Measurements from ENCODE around the gene DNMT3A. TPM values are rescaled to one million over a fixed set of nuclear protein-coding genes. Genes with fewer than 3 reads are reported as not detected.
"Not testable (repeated sequence)": the region's sequence is repeated elsewhere in the genome, so short reads cannot be mapped to it uniquely, and the experiment has no call there.

DNMT3A gene
- total RNA-seq, 1 experiment from 2014 or later, result 3.6 TPM

DNA sequence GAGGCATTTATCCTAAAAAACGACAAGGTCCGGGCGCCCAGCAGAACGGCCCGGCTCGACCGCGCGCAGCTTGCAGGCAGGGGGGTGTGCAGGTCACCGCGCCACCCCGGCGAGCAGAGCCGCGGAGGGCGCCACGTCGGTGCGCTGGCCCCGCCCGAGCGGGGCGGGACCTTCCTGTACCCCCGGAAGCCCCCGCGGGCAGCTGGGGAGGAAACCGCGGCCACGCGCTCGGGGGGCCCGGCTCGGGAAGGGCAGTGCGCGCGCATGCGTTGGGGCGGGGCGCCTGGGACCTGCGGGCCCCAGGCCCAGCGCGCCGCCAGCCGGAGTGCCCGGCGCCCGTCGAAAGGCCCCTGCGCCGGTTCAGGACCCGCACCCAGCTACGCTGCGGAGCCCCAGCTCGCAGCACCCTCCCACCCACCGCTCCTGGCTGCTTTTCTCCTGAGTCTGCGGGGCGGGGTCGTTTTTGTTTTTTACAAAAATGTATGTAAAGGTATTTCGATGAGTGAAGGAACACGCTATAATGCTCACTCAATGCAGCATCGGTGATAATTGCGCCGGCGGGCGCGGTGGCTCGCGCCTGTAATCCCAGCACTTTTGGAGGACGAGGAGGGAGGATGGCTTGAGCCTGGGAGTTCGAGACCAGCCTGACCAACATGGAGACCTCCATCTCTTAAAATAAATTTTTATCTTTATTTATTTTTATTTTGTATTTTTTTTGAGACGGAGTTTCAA, 125.6 kb downstream of the DNMT3A start:
- H3K36me3 ChIP-seq, result no peaks in the 10 kb centered on the region
- DNase-seq (ENCODE audit: low read depth in 1 of 2, low spot score in 2 of 2), result peak; percentile 49 to 68

DNA sequence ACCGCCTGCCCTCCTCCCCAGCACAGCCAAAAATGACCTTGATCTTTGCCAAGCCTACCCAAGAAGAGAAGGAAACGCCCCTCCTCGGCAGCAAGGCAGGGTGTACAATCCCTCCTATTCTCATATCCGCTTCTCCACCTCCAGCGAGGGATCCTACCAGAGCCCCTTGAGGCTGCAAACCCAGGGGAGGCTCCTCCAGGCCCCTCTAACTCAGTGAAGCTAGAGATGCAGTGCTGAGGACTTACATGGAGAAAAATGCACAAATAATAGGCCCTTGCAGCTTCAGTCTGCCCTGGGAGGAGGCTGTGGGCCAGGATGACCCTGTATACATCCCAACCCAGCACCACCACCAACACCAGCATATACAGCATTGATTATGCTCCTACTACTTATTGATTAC, 126.5 kb downstream of the DNMT3A start:
- Histone ChIP-seq H3K4me1 (replicated peaks) (no peaks in the 10 kb centered on the region; the same call in 1 of the 2 replicates), H3K4me3 (no peak overlapping the region), H3K36me3 (no peaks in the 10 kb centered on the region), H3K27ac (no peak overlapping the region), H3K9me3 (replicated peaks) (no peaks in the 10 kb centered on the region), H3K27me3 (replicated peaks) (no peaks in the 10 kb centered on the region)
- DNase-seq (ENCODE audit: low read depth in 1 of 2, low spot score in 2 of 2), result no peak

More for the DNA sequence above, 125.6 kb downstream of the DNMT3A start:
- H3K9me3 ChIP-seq (replicated peaks), result no peaks in the 10 kb centered on the region
- no peak overlapping the region for H3K27ac ChIP-seq
- H3K4me3 ChIP-seq, result peak overlapping the region; percentile 38
- no peaks in the 10 kb centered on the region; the same call in 1 of the 2 replicates for H3K4me1 ChIP-seq (replicated peaks)
- no peaks in the 10 kb centered on the region for H3K27me3 ChIP-seq (replicated peaks)

DNA sequence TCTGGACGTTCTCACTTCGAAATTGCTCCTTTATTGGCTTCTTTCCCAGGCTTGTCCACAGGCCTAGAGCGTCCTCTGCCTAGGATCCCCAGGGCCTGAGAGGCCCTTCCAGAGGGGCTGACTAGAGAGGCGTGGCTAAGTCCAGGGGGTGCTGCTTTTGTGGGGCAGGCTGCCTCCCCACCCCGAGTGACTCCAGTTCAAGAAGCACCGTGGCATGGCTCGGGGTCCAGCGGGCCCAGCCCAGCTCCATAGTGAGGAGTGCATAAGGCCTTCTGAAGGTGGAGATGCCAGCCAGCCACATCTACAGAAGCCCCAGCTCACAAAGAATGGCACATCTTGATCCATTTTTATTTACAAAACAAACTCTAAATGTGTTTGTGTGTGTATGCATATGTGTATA, 128.5 kb downstream of the DNMT3A start:
- H3K27ac ChIP-seq, result no peak overlapping the region
- no peaks in the 10 kb centered on the region; the same call in 1 of the 2 replicates for H3K4me1 ChIP-seq (replicated peaks)
- no peaks in the 10 kb centered on the region for H3K36me3 ChIP-seq
- H3K9me3 ChIP-seq (replicated peaks), result no peaks in the 10 kb centered on the region
- no peak for DNase-seq (ENCODE audit: low read depth in 1 of 2, low spot score in 2 of 2)
- H3K27me3 ChIP-seq (replicated peaks), result no peaks in the 10 kb centered on the region
- H3K4me3 ChIP-seq, result no peak overlapping the region

DNA sequence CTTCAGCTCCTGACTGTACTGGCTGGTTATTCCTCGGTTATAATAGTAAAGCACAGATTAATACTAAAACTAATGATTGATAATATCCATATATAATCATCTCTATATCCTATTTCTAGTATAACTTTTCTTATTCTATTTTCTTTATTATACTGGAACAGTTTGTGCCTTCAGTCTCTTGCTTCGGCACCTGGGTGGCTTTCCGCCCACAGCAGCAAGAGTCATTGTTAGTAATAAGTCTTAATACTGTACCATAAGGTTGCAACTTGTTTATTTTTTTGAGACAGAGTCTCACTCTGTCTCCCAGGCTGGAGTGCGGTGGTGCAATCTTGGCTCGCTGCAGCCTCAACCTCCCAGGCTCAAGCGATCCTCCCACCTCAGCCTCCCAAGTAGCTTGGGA, 130.8 kb downstream of the DNMT3A start:
- not testable (repeated sequence) for H3K27me3 ChIP-seq (replicated peaks); DNase-seq (ENCODE audit: low read depth in 1 of 2, low spot score in 2 of 2); H3K9me3 ChIP-seq (replicated peaks); H3K4me1 ChIP-seq (replicated peaks); H3K27ac ChIP-seq; H3K36me3 ChIP-seq; H3K4me3 ChIP-seq

DNA sequence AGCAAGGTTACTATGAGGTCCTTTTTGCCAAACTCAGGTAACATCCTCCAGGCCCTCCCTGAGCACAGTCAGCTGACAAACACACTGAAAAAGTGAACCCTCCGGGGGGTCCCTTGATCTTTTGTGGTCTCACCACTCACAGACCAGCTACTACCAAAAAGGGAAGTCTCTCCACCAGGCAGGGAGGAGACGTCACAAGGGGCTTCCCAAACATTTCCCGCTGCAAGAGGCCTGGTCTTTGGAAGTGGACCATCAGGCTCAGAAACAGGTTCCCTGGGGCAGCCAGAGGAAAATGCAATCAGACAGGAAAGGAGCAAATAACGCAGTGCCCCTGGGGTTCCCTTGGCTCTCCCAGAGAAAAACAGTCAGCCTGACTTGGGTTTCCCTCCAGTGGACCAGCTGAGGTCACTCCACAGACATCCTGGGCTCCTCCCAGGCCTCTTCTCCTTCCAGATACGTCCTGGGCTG, 134.6 kb downstream of the DNMT3A start:
- no peak overlapping the region for H3K27ac ChIP-seq
- H3K27me3 ChIP-seq (replicated peaks), result no peaks in the 10 kb centered on the region
- DNase-seq (ENCODE audit: low read depth in 1 of 2, low spot score in 2 of 2), result no peak
- no peaks in the 10 kb centered on the region for H3K9me3 ChIP-seq (replicated peaks)
- no peak overlapping the region for H3K4me3 ChIP-seq
- no peaks in the 10 kb centered on the region for H3K4me1 ChIP-seq (replicated peaks)
- no peaks in the 10 kb centered on the region for H3K36me3 ChIP-seq

DNA sequence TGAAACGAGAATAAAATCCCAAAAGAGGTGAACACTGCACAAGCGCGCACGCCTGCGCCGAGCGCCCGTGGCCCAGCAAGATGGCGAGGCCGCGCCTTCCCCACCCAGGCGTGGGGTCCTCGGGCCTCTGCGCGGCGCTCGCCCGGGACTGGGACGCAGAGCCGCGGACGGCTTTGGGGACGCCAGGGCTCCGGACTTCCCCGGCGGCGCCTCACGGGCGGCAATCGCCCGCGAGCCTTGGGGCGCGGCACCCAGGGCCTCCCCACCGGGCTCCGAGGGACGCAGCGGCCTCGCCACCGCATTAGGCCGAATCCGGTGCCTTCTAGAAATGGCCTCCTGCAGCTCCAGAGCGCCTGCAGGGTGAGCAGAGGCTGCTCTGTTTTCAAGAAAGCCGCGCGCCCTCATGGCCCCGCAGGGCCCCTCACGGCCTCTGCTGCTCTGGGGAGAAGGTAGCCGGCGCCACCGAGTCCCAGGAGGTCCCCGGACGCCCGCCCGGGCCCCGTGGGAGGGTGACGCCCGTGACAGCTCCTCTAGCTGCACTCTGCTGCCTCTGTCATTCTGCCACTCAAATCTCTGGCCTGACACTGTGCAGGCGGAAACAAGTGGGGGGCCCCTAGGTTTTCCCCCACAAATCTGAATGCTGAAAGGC, 137.4 kb downstream of the DNMT3A start:
- no peaks in the 10 kb centered on the region for H3K36me3 ChIP-seq
- no peak for DNase-seq (ENCODE audit: low read depth in 1 of 2, low spot score in 2 of 2)
- H3K27me3 ChIP-seq (replicated peaks), result no peaks in the 10 kb centered on the region
- no peaks in the 10 kb centered on the region for H3K9me3 ChIP-seq (replicated peaks)
- H3K4me1 ChIP-seq (replicated peaks), result no peaks in the 10 kb centered on the region
- H3K4me3 ChIP-seq, result no peak overlapping the region
- no peak overlapping the region for H3K27ac ChIP-seq

DNA sequence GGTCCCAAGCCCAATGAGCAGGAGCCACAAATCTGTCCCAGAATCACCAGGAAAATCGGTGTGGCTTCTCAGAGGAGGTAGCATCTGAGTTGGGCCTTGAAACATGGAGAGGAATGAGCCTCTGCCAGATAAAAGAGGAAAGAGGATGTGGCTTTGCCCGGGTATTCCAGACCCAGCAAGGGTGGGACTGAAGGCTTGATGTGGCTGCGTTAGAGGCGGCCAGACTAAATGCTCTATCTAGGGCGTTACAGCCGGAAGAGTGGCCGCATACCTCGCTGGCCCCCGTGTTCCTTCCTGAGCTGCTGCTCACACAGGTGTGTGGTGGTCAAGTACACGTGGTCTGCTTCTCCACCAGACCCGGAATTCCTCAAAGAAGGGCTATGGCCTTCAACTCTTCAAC, 139.4 kb downstream of the DNMT3A start:
- Histone ChIP-seq H3K4me1 (replicated peaks) (no peaks in the 10 kb centered on the region), H3K27ac (no peak overlapping the region), H3K36me3 (no peaks in the 10 kb centered on the region), H3K4me3 (no peak overlapping the region), H3K27me3 (replicated peaks) (no peaks in the 10 kb centered on the region), H3K9me3 (replicated peaks) (no peaks in the 10 kb centered on the region)
- no peak for DNase-seq (ENCODE audit: low read depth in 1 of 2, low spot score in 2 of 2)

DNA sequence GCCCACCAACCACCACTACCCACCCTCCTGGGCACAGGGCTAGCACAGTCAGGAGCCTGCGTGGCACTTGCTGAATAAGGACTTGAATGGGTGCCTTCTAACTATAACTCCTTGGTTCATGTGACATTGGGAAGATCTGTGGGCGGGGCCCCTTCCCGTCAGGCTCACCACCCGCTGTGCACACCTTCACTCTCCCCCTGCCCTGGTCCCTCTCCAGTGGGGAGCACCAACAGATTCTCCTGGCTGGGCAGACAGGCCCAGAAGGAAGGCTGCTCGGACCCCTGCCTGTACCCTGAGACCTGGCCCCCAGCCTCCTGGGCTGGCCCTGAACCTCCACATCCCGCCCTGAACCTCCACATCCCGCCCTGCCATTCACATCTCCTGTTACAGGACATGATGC, 139.9 kb downstream of the DNMT3A start:
- H3K9me3 ChIP-seq (replicated peaks), result no peaks in the 10 kb centered on the region
- DNase-seq (ENCODE audit: low read depth in 1 of 2, low spot score in 2 of 2), result no peak
- no peaks in the 10 kb centered on the region for H3K4me1 ChIP-seq (replicated peaks)
- no peaks in the 10 kb centered on the region for H3K27me3 ChIP-seq (replicated peaks)
- H3K36me3 ChIP-seq, result no peaks in the 10 kb centered on the region
- no peak overlapping the region for H3K27ac ChIP-seq
- no peak overlapping the region for H3K4me3 ChIP-seq

DNA sequence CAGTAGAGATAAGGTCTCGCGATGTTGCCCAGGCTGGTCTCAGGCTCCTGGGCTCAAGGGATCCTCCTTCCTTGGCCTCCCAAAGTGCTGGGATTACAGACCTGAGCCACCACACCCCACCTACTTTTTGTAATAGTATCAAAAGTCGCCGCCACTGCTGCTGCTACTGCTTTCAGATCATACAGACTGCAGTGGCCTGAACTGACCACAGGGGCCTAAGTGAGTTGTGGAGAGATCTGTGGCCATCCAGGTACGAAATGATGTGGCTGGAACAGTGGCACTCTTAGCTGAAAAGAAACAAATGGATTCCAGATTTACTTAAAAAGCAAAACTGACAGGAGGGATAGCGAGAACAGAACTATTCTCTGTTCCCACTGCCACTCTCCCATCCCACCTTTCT, 140.5 kb downstream of the DNMT3A start:
- H3K9me3 ChIP-seq (replicated peaks), result no peaks in the 10 kb centered on the region
- no peaks in the 10 kb centered on the region for H3K4me1 ChIP-seq (replicated peaks)
- H3K27ac ChIP-seq, result no peak overlapping the region
- H3K4me3 ChIP-seq, result no peak overlapping the region
- no peaks in the 10 kb centered on the region for H3K36me3 ChIP-seq
- no peak for DNase-seq (ENCODE audit: low read depth in 1 of 2, low spot score in 2 of 2)
- no peaks in the 10 kb centered on the region for H3K27me3 ChIP-seq (replicated peaks)

DNA sequence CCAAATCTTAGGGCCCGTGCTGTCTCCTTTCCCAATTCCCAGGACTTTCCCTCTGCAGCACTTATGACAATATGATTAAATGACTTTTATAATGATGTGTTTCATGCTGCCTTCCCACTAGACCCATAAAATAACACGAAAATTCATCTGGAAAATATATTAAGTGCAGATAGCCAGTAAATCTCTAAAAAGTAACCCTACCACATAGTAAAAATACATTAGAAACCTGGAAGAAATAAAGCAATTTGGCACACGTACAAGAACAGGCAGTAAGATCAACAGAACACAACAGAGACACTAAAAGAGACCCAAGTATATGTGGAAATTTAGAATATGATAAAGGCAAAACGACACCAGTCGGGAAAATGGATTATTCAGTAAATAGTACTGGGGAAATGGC, 143.1 kb downstream of the DNMT3A start:
- no peaks in the 10 kb centered on the region for H3K9me3 ChIP-seq (replicated peaks)
- no peaks in the 10 kb centered on the region for H3K27me3 ChIP-seq (replicated peaks)
- no peaks in the 10 kb centered on the region for H3K36me3 ChIP-seq
- no peaks in the 10 kb centered on the region for H3K4me1 ChIP-seq (replicated peaks)
- H3K4me3 ChIP-seq, result no peak overlapping the region
- no peak for DNase-seq (ENCODE audit: low read depth in 1 of 2, low spot score in 2 of 2)
- no peak overlapping the region for H3K27ac ChIP-seq

DNA sequence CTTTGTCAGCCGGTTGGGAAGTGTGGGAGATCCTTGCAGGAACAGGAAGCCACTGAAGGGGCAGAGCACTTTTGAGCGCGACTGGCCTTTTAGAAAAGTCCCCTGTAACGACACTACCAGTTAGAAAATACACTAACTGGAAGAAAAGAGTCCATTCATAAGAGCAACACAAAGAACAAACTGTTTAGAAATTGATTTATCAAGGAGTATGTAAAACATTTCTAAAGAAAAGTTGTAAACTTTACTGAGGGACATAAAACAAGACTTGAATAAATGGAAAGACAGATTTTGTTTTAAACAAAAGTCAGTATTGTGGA, 143.6 kb downstream of the DNMT3A start:
- Histone ChIP-seq H3K4me1 (replicated peaks) (no peaks in the 10 kb centered on the region), H3K9me3 (replicated peaks) (no peaks in the 10 kb centered on the region), H3K36me3 (no peaks in the 10 kb centered on the region), H3K27me3 (replicated peaks) (no peaks in the 10 kb centered on the region), H3K4me3 (no peak overlapping the region), H3K27ac (no peak overlapping the region)
- DNase-seq (ENCODE audit: low read depth in 1 of 2, low spot score in 2 of 2), result no peak

DNA sequence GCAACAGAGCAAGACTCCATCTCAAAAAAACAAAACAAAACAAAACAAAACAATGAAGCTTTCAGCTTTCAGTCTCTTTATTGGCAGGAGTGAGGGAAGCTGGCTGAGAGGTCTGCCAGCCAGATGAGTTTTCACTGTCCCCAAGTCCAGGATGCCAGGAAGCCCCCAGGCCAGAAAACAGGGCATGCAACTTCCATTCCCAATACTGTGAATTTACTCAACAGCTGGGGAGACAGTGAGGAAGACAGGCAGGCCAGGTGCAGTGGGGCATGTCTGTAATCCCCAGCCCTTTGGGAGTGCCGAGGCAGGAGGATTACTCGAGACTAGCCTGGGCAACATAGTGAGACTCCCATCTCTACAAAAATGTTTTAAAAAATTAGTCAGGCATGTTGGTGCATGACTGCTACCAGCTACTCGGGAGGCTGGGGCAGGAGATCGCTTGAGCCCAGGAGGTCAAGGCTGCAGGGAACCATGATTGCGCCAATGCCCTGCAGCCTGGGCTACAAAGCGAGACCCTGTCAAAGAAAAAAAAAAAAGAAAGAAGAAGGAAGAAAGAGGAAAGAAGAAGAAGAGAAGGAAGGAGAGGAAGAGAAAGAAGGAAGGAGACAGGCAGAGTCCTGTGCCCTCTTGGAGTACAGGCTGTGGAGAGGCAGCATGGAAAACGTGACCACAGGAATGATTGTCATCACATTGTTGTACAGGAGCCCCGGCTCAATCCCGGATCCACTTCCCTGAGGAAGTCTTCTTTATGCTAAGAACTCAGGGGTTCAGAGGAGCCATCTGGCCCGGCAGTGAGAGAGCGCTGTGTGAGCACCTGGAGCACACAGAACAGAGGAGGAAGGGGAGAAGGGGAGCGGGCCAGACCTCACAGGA, 144.2 kb downstream of the DNMT3A start:
- no peak overlapping the region for H3K27ac ChIP-seq
- H3K27me3 ChIP-seq (replicated peaks), result no peaks in the 10 kb centered on the region
- H3K9me3 ChIP-seq (replicated peaks), result no peaks in the 10 kb centered on the region
- H3K36me3 ChIP-seq, result no peaks in the 10 kb centered on the region
- no peaks in the 10 kb centered on the region for H3K4me1 ChIP-seq (replicated peaks)
- no peak overlapping the region for H3K4me3 ChIP-seq
- DNase-seq (ENCODE audit: low read depth in 1 of 2, low spot score in 2 of 2), result peak in 1 of 2 experiments; percentile 4

DNA sequence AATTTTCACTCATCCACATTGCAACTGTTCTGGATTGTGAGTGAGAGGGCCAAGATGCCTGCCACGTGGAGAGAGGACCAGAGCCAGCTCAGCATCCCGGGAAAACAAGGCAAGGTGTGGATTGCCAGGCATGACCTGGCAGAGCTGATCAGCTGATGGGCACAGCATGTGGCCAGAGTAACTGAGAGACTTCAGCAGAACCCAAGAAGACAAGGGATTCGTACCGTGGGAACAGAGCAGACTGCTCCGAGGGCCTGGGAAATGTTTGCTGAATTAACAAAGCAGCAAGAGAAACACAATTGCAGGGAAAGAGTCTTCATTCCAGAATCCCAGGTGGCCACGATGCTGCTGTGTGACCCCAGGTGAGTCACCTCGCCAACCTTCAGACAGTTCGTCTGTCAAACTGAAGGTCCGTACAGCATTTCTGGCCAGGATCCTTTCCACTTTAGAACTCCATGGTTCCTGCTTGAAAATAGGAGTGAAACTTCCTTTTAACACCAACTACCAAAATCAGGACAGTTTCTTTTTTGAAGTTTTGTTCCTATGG, 147.1 kb downstream of the DNMT3A start:
- Histone ChIP-seq H3K27ac (no peak overlapping the region), H3K27me3 (replicated peaks) (no peaks in the 10 kb centered on the region), H3K9me3 (replicated peaks) (no peaks in the 10 kb centered on the region), H3K4me3 (no peak overlapping the region), H3K4me1 (replicated peaks) (no peaks in the 10 kb centered on the region), H3K36me3 (no peaks in the 10 kb centered on the region)
- no peak for DNase-seq (ENCODE audit: low read depth in 1 of 2, low spot score in 2 of 2)

DNA sequence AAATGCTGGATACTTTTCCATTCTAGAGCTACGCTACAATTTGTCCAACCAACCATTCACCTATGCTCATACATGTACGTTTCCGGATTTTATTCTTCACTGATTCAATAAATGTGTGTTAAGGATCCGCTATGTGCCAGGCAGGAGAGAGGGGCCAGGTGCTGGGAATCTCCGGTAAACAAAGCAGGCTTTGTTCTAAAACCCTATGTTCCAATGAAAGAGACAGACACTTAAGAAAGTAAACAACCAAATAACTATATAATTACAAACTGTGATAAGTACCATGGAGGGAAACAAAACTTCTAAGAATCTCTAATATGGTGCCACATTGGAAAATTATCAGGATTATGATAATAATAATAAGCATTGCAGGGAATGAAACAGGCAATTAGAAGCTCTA, 151.2 kb downstream of the DNMT3A start:
- Histone ChIP-seq H3K36me3 (no peaks in the 10 kb centered on the region), H3K27me3 (replicated peaks) (no peaks in the 10 kb centered on the region), H3K27ac (no peak overlapping the region), H3K9me3 (replicated peaks) (no peaks in the 10 kb centered on the region), H3K4me3 (no peak overlapping the region), H3K4me1 (replicated peaks) (no peaks in the 10 kb centered on the region)
- DNase-seq (ENCODE audit: low read depth in 1 of 2, low spot score in 2 of 2), result no peak

All from SJSA1 (cell line).